Neural cell (in vitro differentiated cells): Measurements from ENCODE around the gene PLD2.

Source experiments
- EP300 ChIP-seq: fragments of 450-650 bp; conservative IDR thresholded peaks from 2 replicates; pipeline ENCODE4 v1.6.1; 2014; ENCODE audit warnings: antibody characterized with exemption, mild to moderate bottlenecking, moderate library complexity; ENCODE audit not compliant: poor library complexity, severe bottlenecking
- EZH2 ChIP-seq: fragments of 200-600, 300-800 bp; shearing (Covaris generic), sonication (generic); IDR thresholded peaks from 2 replicates; pipeline ENCODE4 v1.6.1; 2014; ENCODE audit warnings: antibody characterized with exemption, low read length, borderline replicate concordance, mild to moderate bottlenecking; ENCODE audit not compliant: insufficient read depth, poor library complexity, severe bottlenecking
- MXI1 ChIP-seq: fragments of 450-650 bp; conservative IDR thresholded peaks from 2 replicates; pipeline ENCODE4 v1.6.1; 2014; ENCODE audit warnings: antibody characterized with exemption, mild to moderate bottlenecking; ENCODE audit not compliant: poor library complexity, severe bottlenecking
- RAD21 ChIP-seq: fragments of 450-650 bp; conservative IDR thresholded peaks from 2 replicates; pipeline ENCODE4 v1.6.1; 2014; ENCODE audit warnings: antibody characterized with exemption, mild to moderate bottlenecking, moderate library complexity
- TAF1 ChIP-seq: IDR thresholded peaks from 2 replicates; pipeline ENCODE4 v1.6.1; 2012; ENCODE audit warnings: low read depth
- TF ChIP-seq, protein P1 (sequence below): fragments of 450-650 bp; IDR thresholded peaks from 2 replicates; pipeline ENCODE4 v1.5.1; 2014; ENCODE audit warnings: antibody characterized with exemption, mild to moderate bottlenecking, moderate library complexity; ENCODE audit not compliant: poor library complexity, severe bottlenecking
- TF ChIP-seq, protein P2 (sequence below): IDR thresholded peaks from 2 replicates; pipeline ENCODE4 v1.6.1; 2012; ENCODE audit warnings: borderline replicate concordance

DNA sequence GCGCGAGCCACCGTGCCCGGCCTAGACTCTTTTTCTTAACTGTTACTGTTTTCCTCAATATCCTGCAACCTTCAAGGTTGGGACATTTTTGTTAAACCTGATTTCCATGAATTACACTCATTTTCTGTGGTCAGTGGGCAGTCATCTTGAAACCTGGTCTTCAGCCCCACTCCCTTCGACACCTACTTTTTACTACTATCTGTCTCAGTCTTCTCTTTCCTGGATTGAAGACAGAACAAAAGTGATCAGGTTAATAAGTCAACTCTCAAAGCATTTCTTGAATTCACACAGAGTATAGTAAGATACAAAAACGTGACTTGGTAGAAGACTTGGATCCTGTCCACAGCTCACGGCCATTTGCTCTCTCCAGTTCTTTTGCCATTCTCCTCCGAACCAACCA, 32.3 kb downstream of the PLD2 start:
- TF ChIP-seq TAF1 (no peak), EP300 (no peak), EZH2 (no peak), RAD21 (no peak), MXI1 (no peak)
- TF ChIP-seq, protein P1, sequence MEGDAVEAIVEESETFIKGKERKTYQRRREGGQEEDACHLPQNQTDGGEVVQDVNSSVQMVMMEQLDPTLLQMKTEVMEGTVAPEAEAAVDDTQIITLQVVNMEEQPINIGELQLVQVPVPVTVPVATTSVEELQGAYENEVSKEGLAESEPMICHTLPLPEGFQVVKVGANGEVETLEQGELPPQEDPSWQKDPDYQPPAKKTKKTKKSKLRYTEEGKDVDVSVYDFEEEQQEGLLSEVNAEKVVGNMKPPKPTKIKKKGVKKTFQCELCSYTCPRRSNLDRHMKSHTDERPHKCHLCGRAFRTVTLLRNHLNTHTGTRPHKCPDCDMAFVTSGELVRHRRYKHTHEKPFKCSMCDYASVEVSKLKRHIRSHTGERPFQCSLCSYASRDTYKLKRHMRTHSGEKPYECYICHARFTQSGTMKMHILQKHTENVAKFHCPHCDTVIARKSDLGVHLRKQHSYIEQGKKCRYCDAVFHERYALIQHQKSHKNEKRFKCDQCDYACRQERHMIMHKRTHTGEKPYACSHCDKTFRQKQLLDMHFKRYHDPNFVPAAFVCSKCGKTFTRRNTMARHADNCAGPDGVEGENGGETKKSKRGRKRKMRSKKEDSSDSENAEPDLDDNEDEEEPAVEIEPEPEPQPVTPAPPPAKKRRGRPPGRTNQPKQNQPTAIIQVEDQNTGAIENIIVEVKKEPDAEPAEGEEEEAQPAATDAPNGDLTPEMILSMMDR = no peak
- TF ChIP-seq, protein P2, sequence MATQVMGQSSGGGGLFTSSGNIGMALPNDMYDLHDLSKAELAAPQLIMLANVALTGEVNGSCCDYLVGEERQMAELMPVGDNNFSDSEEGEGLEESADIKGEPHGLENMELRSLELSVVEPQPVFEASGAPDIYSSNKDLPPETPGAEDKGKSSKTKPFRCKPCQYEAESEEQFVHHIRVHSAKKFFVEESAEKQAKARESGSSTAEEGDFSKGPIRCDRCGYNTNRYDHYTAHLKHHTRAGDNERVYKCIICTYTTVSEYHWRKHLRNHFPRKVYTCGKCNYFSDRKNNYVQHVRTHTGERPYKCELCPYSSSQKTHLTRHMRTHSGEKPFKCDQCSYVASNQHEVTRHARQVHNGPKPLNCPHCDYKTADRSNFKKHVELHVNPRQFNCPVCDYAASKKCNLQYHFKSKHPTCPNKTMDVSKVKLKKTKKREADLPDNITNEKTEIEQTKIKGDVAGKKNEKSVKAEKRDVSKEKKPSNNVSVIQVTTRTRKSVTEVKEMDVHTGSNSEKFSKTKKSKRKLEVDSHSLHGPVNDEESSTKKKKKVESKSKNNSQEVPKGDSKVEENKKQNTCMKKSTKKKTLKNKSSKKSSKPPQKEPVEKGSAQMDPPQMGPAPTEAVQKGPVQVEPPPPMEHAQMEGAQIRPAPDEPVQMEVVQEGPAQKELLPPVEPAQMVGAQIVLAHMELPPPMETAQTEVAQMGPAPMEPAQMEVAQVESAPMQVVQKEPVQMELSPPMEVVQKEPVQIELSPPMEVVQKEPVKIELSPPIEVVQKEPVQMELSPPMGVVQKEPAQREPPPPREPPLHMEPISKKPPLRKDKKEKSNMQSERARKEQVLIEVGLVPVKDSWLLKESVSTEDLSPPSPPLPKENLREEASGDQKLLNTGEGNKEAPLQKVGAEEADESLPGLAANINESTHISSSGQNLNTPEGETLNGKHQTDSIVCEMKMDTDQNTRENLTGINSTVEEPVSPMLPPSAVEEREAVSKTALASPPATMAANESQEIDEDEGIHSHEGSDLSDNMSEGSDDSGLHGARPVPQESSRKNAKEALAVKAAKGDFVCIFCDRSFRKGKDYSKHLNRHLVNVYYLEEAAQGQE = no peak
